ENCODE results near the gene DNAJC17.

DNA sequence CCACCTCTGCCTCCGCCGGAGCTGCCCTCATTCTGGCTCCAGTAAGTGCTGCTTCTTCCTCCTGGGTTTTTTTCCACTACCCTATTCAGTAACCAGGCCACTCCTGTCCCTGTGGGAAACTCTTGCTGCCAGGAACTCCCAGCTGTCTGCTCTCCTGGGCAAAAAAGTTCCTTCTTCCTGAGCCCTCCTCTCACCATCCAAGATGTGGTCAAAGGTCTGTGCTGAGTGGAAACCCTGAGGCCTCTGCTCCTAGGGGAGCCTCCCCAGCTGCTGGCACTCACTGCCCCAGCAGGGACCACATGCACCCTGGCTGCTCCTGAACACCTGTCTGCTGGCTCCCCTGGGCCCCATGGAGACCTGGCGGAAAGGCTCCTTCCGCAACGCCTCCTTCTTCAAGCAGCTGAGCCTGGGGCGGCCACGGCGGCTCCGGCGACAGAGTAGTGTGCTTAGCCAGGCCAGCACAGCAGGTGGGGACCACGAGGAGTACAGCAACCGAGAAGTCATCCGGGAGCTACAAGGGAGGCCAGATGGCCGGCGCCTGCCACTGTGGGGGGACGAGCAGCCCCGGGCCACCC, 37.0 kb downstream of the DNAJC17 start:
- TF ChIP-seq, protein P1, sequence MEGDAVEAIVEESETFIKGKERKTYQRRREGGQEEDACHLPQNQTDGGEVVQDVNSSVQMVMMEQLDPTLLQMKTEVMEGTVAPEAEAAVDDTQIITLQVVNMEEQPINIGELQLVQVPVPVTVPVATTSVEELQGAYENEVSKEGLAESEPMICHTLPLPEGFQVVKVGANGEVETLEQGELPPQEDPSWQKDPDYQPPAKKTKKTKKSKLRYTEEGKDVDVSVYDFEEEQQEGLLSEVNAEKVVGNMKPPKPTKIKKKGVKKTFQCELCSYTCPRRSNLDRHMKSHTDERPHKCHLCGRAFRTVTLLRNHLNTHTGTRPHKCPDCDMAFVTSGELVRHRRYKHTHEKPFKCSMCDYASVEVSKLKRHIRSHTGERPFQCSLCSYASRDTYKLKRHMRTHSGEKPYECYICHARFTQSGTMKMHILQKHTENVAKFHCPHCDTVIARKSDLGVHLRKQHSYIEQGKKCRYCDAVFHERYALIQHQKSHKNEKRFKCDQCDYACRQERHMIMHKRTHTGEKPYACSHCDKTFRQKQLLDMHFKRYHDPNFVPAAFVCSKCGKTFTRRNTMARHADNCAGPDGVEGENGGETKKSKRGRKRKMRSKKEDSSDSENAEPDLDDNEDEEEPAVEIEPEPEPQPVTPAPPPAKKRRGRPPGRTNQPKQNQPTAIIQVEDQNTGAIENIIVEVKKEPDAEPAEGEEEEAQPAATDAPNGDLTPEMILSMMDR (conservative IDR thresholded peaks at IDR 0.05; ENCODE audit: low read depth, low read length): no peak
- no peak for TF ChIP-seq EZH2 (IDR thresholded peaks at IDR 0.05; ENCODE audit: borderline replicate concordance, low read depth, low read length, poor library complexity, severe bottlenecking)

Measured in A673 (cell line).